A549 (cell line): Measurements from ENCODE around the gene CRK.

ENCODE experiments used
- ATOH8 ChIP-seq: fragments of 250-450 bp; sonication (Bioruptor Pico); IDR thresholded peaks from 2 replicates; pipeline ENCODE4 v1.5.0; 2020; ENCODE audit warnings: low read depth, mild to moderate bottlenecking, moderate library complexity
- CEBPB ChIP-seq, 2 experiments: fragments of >200 bp in 1 of 2; sonication (Bioruptor Twin) in 1 of 2; formaldehyde crosslinking in 1 of 2; IDR thresholded peaks; 2 replicates each; pipeline ENCODE4 v1.6.1; 2012 to 2016
- CHD2 ChIP-seq: fragments of 150-350 bp; IDR thresholded peaks from 2 replicates; pipeline ENCODE4 v1.6.1; 2014; ENCODE audit warnings: low read length; ENCODE audit not compliant: partially characterized antibody
- CTCF ChIP-seq: fragments of >200 bp; sonication (Bioruptor Twin); formaldehyde crosslinking; IDR thresholded peaks from 3 replicates; pipeline ENCODE4 v1.5.1; 2016
- EHF ChIP-seq: fragments of 250-450 bp; sonication (Bioruptor Pico); IDR thresholded peaks from 2 replicates; pipeline ENCODE4 v1.5.0; 2020; ENCODE audit warnings: mild to moderate bottlenecking
- EP300 ChIP-seq, 2 experiments: fragments of >200 bp; sonication (Bioruptor Twin); formaldehyde crosslinking; IDR thresholded peaks; 2 replicates in 1 of 2; 3 replicates in 1 of 2; pipeline ENCODE4 v1.6.1; 2016 to 2017
- ESRRA ChIP-seq: fragments of 150-350 bp; IDR thresholded peaks from 2 replicates; pipeline ENCODE4 v1.6.1; 2014; ENCODE audit warnings: mild to moderate bottlenecking, low read length, borderline replicate concordance
- HDAC2 ChIP-seq: fragments of 200-600 bp; sonication (generic); IDR thresholded peaks from 2 replicates; pipeline ENCODE4 v1.6.1; 2016
- HOXA7 ChIP-seq: fragments of 250-450 bp; sonication (Bioruptor Pico); IDR thresholded peaks from 2 replicates; pipeline ENCODE4 v1.5.0; 2020; ENCODE audit warnings: mild to moderate bottlenecking, moderate library complexity
- JUN ChIP-seq, 2 experiments: fragments of >200 bp; sonication (Bioruptor Twin); formaldehyde crosslinking; IDR thresholded peaks; 2 replicates in 1 of 2; 3 replicates in 1 of 2; pipeline ENCODE4 v1.6.1; 2016 to 2017
- POLR2A ChIP-seq: IDR thresholded peaks from 2 replicates; pipeline ENCODE4 v1.6.1; 2012; ENCODE audit warnings: mild to moderate bottlenecking, low read length
- REST ChIP-seq: fragments of 200-600 bp; sonication (generic); IDR thresholded peaks from 2 replicates; pipeline ENCODE4 v1.6.1; 2016; ENCODE audit warnings: antibody characterized with exemption, mild to moderate bottlenecking, moderate library complexity
- RFX5 ChIP-seq: fragments of 450-650 bp; IDR thresholded peaks from 2 replicates; pipeline ENCODE4 v1.7.1; 2014; ENCODE audit warnings: antibody characterized with exemption, mild to moderate bottlenecking, moderate library complexity

GRCh38 chr17:1440921-1441320, 15.1 kb downstream of the CRK start:
- TF ChIP-seq HDAC2 (no peak), CTCF (no peak), CHD2 (no peak), ATOH8 (no peak), HOXA7 (CRISPR knock-in tag) (no peak), POLR2A (no peak), ESRRA (no peak), REST (no peak), RFX5 (no peak), EP300 (IDR thresholded peaks at IDR 0.05) (no peak), EHF (CRISPR knock-in tag) (no peak), JUN (IDR thresholded peaks at IDR 0.05) (no peak), CEBPB (IDR thresholded peaks at IDR 0.05) (no peak)
